B cell (primary cell): ENCODE measurements around the gene GJC1. TPM values are rescaled to one million over a fixed set of nuclear protein-coding genes. Genes with fewer than 3 reads are reported as not detected.
"Not testable (repeated sequence)": the region's sequence is repeated elsewhere in the genome, so short reads cannot be mapped to it uniquely, and the experiment has no call there.

Source experiments
- ATAC-seq: fragments of 200-7000 bp; cut with Tn5 transposase; one replicate; pipeline ENCODE4 v1.10.0; 2021; ENCODE audit warnings: low read depth, mild to moderate bottlenecking, moderate number of reproducible peaks, moderate library complexity
- CTCF ChIA-PET: fragments of 350-600 bp; sonication (Branson Sonifier 250); formaldehyde crosslinking; loops from one replicate; lab custom pipeline; 2021; ENCODE audit warnings: antibody characterized with exemption, inconsistent platforms; lab: Charles Lee
- POLR2A ChIA-PET: fragments of 350-600 bp; sonication (Branson Sonifier 250); formaldehyde crosslinking; loops from one replicate; lab custom pipeline; 2021; ENCODE audit warnings: antibody characterized with exemption; lab: Charles Lee
- DNase-seq: peaks from one replicate; pipeline ENCODE4 v3.0.0; 2013
- H2AFZ ChIP-seq: 2 replicates; pipeline ENCODE4 v1.6.1; 2012; ENCODE audit warnings: mild to moderate bottlenecking, low read depth, low read length; ENCODE audit not compliant: insufficient read depth, poor library complexity, severe bottlenecking
- H3K27ac ChIP-seq, 2 donors: 1 replicate in 1 of 2; 2 replicates in 1 of 2; pipeline ENCODE4 v1.5.1; 2012 to 2013; ENCODE audit warnings: low read length in 2 of 2, mild to moderate bottlenecking in 2 of 2, moderate library complexity in 1 of 2
- H3K27me3 ChIP-seq, 4 experiments: fragments of 200-600 bp in 1 of 4; sonication (generic) in 1 of 4; replicated peaks in 1 of 4; 1 replicate in 2 of 4; 2 replicates in 2 of 4; pipeline versions ENCODE4 v1.6.1 to v1.7.0; 2013 to 2016; ENCODE audit warnings: low read length in 3 of 4, mild to moderate bottlenecking in 2 of 4, mixed read lengths in 1 of 4, moderate library complexity in 1 of 4; ENCODE audit not compliant: insufficient read depth in 4 of 4, control insufficient read depth in 3 of 4; ENCODE audit errors: control extremely low read depth in 1 of 4
- H3K36me3 ChIP-seq, 2 experiments: replicated peaks in 1 of 2; 1 replicate in 1 of 2; 2 replicates in 1 of 2; pipeline versions ENCODE4 v1.6.1 to v1.7.1; 2013; ENCODE audit warnings: low read length in 1 of 2; ENCODE audit not compliant: insufficient read depth in 2 of 2, control insufficient read depth in 1 of 2; ENCODE audit errors: control extremely low read depth in 1 of 2, extremely low read depth in 1 of 2
- H3K4me1 ChIP-seq, 2 donors: fragments of 200-600 bp in 1 of 2; sonication (generic) in 1 of 2; 1 replicate in 1 of 2; 2 replicates in 1 of 2; pipeline versions ENCODE4 v1.5.1 to v1.6.1; 2013 to 2017; ENCODE audit warnings: low read length in 2 of 2; ENCODE audit not compliant: control insufficient read depth in 2 of 2, insufficient read depth in 2 of 2
- H3K4me2 ChIP-seq: replicated peaks from 2 replicates; pipeline ENCODE3; 2012; ENCODE audit warnings: mild to moderate bottlenecking, low read depth, low read length; ENCODE audit not compliant: poor library complexity, severe bottlenecking
- H3K4me3 ChIP-seq, 5 experiments: fragments of 200-600 bp in 1 of 5; sonication (generic) in 1 of 5; 1 replicate in 3 of 5; 2 replicates in 2 of 5; pipeline versions ENCODE4 v1.5.1 to v1.7.0; 2011 to 2016; ENCODE audit warnings: low read length in 4 of 5, mild to moderate bottlenecking in 4 of 5, low read depth in 2 of 5, control low read depth in 1 of 5, moderate library complexity in 1 of 5; ENCODE audit not compliant: insufficient read depth in 1 of 5; ENCODE audit errors: control extremely low read depth in 1 of 5, extremely low read depth in 1 of 5
- H3K79me2 ChIP-seq: fragments of 200-600 bp; sonication (generic); one replicate; pipeline ENCODE4 v1.6.0; 2016; ENCODE audit warnings: low read length; ENCODE audit not compliant: control insufficient read depth, insufficient read depth
- H3K9ac ChIP-seq: fragments of 200-600 bp; sonication (generic); 2 replicates; pipeline ENCODE4 v1.6.1; 2017; ENCODE audit warnings: mild to moderate bottlenecking, low read length, moderate library complexity
- H3K9me3 ChIP-seq, 3 donors: one replicate each; pipeline versions ENCODE4 v1.6.1 to v1.7.1; 2013; ENCODE audit warnings: low read length in 2 of 3; ENCODE audit not compliant: control insufficient read depth in 2 of 3, insufficient read depth in 1 of 3; ENCODE audit errors: control extremely low read depth in 1 of 3
- H4K20me1 ChIP-seq: 2 replicates; pipeline ENCODE4 v1.6.0; 2012; ENCODE audit warnings: mild to moderate bottlenecking, low read length; ENCODE audit not compliant: insufficient read depth, control insufficient read depth, poor library complexity, severe bottlenecking
- H3K27ac Mint-ChIP-seq: one replicate; pipeline ENCODE4 v1.8.0; 2021; ENCODE audit warnings: mixed read lengths
- H3K27me3 Mint-ChIP-seq: one replicate; pipeline ENCODE4 v1.8.0; 2021; ENCODE audit warnings: mixed read lengths
- H3K4me1 Mint-ChIP-seq: one replicate; pipeline ENCODE4 v1.8.0; 2021; ENCODE audit warnings: mixed read lengths
- H3K4me3 Mint-ChIP-seq: one replicate; pipeline ENCODE4 v1.8.0; 2021; ENCODE audit warnings: mixed read lengths
- H3K9me3 Mint-ChIP-seq: one replicate; pipeline ENCODE4 v1.8.0; 2022; ENCODE audit warnings: mixed read lengths; ENCODE audit not compliant: insufficient read depth
- CTCF ChIP-seq: fragments of 200-600 bp; IDR thresholded peaks from one replicate; pipeline ENCODE4 v1.8.0; 2022; ENCODE audit warnings: antibody characterized with exemption, mild to moderate bottlenecking
- EZH2 ChIP-seq: IDR thresholded peaks from 2 replicates; pipeline ENCODE4 v1.6.1; 2012; ENCODE audit warnings: borderline replicate concordance, low read depth, mild to moderate bottlenecking, moderate library complexity, low read length; ENCODE audit not compliant: insufficient read depth, poor library complexity, severe bottlenecking
- WGBS: methylation state at CpG from one replicate; pipeline ENCODE4 v1.1.5; 2013; ENCODE audit warnings: missing lambda C conversion rate; ENCODE audit not compliant: insufficient coverage; 5-methylcytosine and 5-hydroxymethylcytosine counted together
- intact Hi-C: fragments of 100-400 bp; cut with micrococcal nuclease; formaldehyde crosslinking; loops from one replicate; pipeline ENCODE4 v1.10.0; 2022
- polyA plus RNA-seq: library from polyadenylated mRNA; depleted of rRNA; stranded (reverse); fragments of >200 nt; gene quantifications from 2 replicates; pipeline ENCODE4 v1.2.3, GENCODE V29; 2012
- total RNA-seq, 2 donors: library from RNA; stranded (reverse); fragments of 120-200 nt in 1 of 2; gene quantifications; 1 replicate in 1 of 2; 2 replicates in 1 of 2; pipeline versions ENCODE4 v1.2.3 to v1.2.4, GENCODE V29; 2013 to 2022

GJC1 gene
- total and polyA plus RNA-seq, 2 donors (not counting 1 experiment from before 2014, with no cell fraction given): not detected

DNA sequence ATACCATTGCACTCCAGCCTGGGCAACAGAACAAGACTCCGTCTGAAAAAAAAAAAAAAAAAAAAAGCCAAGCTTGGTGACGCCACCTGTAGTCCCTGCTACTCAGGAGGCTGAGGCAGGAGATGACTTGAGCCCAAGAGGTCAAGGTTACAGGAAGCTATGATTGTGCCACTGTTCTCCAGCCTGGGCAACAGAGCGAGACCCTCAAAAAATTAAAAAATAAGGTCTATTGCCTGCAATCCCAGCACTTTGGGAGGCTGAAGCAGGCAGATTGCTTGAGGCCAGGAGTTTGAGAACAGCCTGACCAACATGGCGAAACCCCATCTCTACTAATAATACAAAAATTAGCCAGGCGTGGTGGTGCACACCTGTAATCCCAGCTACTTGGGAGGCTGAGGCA, 74.9 kb downstream of the GJC1 start:
- H3K9me3 Mint-ChIP-seq, CTCF ChIA-PET, H3K27ac ChIP-seq, H3K79me2 ChIP-seq, DNase-seq, intact Hi-C loops, H3K36me3 ChIP-seq, H3K9ac ChIP-seq, H2AFZ ChIP-seq, H3K4me2 ChIP-seq, H4K20me1 ChIP-seq, H3K27ac Mint-ChIP-seq, ATAC-seq, H3K4me1 Mint-ChIP-seq, H3K9me3 ChIP-seq, H3K4me3 Mint-ChIP-seq, H3K4me3 ChIP-seq: not testable (repeated sequence)
- Histone ChIP-seq H3K27me3 (peaks cover 0 to 33% (median 15%) of the 10 kb centered on the region in 4 experiments), H3K4me1 (peaks cover 11 to 12% of the 10 kb centered on the region in 2 donors)
- peaks cover 17% of the 10 kb centered on the region for H3K27me3 Mint-ChIP-seq
- POLR2A ChIA-PET: interaction anchor here (0.6 kb wide), 1 partner anchor 937 kb away, joined by 6 read pairs; no protein-coding TSS in a partner anchor
- WGBS: 100% methylated on average over 1 of the region's 5 CpGs

GRCh38 chr17:44754276-44754675, 75.8 kb downstream of the GJC1 start:
- Mint-ChIP-seq H3K27ac (no peak overlapping the region), H3K4me1 (peaks cover 3% of the 10 kb centered on the region), H3K27me3 (peaks cover 17% of the 10 kb centered on the region), H3K9me3 (no peaks in the 10 kb centered on the region), H3K4me3 (no peak overlapping the region)
- ChIA-PET POLR2A (no interaction called here), CTCF (no interaction called here)
- ATAC-seq (no peak), DNase-seq (no peak)
- H3K9ac ChIP-seq: no peak overlapping the region
- 94% methylated on average over 7 of the region's 7 CpGs for WGBS
- H3K4me2 ChIP-seq: no peak overlapping the region
- no peaks in the 10 kb centered on the region for H4K20me1 ChIP-seq
- peaks cover 6 to 7% of the 10 kb centered on the region in 2 donors for H3K4me1 ChIP-seq
- H3K27ac ChIP-seq: no peak overlapping the region
- H3K9me3 ChIP-seq: peaks cover 0 to under 1% (median 0%) of the 10 kb centered on the region in 3 donors
- H2AFZ ChIP-seq: no peak overlapping the region
- no peaks in the 10 kb centered on the region for H3K79me2 ChIP-seq
- H3K4me3 ChIP-seq: no peak overlapping the region
- intact Hi-C loops: no loop called here
- TF ChIP-seq CTCF (no peak), EZH2 (no peak)
- H3K36me3 ChIP-seq: no peaks in the 10 kb centered on the region
- peaks cover 0 to 24% (median 7%) of the 10 kb centered on the region in 4 experiments for H3K27me3 ChIP-seq
